Activated CD4-positive, alpha-beta T cell treated with anti-CD3 and anti-CD28 coated beads, Interleukin-2, Interleukin-6, amounts not matched to agents 100 ng/mL and 50 ng/mL, durations not matched to agents 16 hours and 8 hours (primary cell): ENCODE results near the gene KAZN.

ENCODE experiments used
- DNase-seq: peaks from one replicate; pipeline ENCODE4 v3.0.0-alpha.2; 2020

The KAZN gene

DNA sequence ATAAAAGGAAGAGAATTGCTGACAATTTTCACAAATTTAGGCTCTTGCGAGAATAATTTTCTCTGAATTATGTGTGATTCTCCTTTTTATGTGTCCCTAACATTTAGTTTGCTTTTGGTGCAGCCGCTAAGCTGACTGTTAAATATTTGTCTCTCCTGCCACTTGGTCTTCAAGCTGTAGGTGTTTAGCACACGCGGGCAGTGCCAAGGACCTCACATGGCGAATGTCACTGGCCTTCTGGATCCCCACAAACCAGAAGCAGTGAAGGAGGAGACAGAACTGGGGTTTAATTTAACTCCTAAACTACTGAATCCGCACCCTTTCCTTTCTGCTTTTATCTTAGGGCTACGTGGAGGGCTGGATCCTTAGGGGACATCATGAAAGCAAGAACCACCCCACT, 120.0 kb downstream of the KAZN start:
- no peak for DNase-seq

- no peak for DNase-seq
These were observed 124.9 kb downstream of the KAZN start for GRCh38 chr1:14723401-14723800.

- DNase-seq = no peak
These were observed 125.8 kb downstream of the KAZN start for GRCh38 chr1:14724246-14724645.

DNA sequence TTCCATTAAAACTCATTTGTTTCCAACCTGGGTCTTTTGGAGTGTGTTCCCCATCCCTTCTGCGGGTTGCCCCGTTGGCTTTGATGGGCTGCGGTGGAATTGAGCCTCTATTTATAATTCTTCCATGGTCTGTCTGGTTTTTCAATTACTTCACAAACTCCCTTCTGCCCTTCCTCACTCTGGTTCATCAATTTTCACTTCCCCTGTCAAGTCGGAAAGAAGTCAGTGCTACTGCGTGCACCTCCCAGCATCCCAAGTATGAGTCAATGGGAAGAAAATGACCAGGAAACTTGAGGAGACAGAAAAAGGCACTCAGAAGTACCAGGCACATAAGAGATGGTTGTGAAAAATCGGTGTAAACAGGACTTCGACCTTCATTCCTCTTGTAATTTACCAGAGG, 126.2 kb downstream of the KAZN start:
- no peak for DNase-seq

- DNase-seq = no peak
These were observed 126.8 kb downstream of the KAZN start for GRCh38 chr1:14725238-14725637.

GRCh38 chr1:14725695-14726094, 127.2 kb downstream of the KAZN start:
- no peak for DNase-seq

- DNase-seq = no peak
These were observed 128.1 kb downstream of the KAZN start for GRCh38 chr1:14726606-14727005.

DNA sequence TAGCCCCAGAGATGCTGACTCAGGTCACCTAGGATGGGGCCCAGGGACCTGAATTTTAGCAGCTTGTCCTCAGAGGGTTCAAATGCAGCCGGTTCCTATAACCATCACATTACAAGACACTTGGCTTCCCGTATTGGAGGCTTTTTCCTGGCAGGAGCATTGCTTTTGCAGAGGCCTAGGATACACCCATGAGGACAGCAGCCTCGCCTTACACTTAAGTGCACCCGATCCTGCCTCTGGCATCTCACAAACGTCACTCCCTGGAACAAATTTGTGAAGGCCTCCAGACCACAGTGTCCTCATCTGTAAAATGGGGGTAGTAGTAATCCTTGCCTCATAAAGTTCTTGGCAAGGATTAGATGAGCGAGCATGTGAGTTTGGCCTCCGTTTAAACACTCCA, 130.0 kb downstream of the KAZN start:
- no peak for DNase-seq

- DNase-seq = no peak
These were observed 134.2 kb downstream of the KAZN start for GRCh38 chr1:14732728-14733047.

GRCh38 chr1:14733048-14733778, 134.7 kb downstream of the KAZN start:
- no peak for DNase-seq

- no peak for DNase-seq
These were observed 135.3 kb downstream of the KAZN start for GRCh38 chr1:14733779-14734140.

DNA sequence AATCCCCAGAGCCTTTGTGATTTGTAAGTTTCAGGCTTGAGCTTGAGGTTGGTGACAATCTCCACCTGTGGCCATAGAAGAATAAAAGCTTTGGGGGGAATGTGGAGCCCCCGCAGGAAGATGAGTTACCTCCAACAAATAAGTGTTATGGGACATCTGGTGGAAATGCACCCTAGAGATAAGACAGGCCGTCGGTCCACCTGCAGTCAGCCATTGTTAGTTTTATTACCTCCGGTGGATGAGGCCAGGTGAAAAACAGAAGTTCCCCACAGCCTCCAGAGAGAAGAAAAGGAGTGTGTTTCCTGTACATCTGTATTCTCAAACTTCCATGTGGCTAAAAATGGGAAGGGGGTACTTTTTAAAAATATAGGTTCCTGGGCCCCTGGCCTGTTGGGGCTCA, 137.4 kb downstream of the KAZN start:
- DNase-seq = no peak

DNA sequence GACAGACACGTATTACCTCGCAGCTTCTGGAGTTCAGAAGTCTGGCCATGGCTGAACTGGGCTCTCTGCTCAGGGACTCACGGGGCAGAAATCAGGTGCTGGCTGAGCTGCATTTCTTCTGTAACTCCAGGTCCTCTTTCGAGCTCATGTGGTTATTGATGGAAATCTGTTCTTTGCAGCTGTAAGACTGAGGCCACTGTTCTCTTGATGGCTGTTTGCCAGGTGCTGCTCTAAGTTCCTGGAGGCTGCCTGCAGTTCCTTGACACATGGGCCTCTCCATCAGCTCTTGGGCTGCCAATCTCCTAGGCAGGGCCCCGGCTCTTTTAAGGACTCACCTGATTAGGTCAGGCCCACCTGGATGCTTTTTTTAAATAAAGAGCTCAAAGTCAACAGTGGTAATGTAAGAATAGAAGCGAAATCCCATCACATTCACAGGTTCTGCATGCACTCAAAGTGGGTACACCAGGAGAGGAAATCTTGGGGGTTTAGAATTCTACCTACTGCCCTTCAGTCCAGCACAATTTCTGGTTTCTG, 139.1 kb downstream of the KAZN start:
- DNase-seq = no peak

DNA sequence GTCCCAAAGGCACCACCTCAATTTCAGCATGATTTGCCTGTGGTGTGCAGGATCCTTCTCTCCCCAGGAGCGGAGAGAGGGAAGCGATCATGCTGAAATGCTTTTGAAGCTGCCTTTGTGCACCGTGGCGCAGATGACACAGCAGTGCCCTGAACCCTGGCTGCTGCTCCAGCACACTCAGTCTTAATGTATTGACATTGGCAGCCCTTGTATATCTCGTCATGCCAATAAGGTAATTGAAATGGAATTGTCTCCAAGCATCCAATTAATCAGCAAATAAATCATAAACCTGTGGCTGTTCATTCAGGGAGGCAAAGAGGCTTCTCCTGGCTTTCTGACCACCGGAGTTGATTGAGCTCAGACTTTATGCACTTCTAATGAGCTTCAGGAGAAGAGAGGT, 139.8 kb downstream of the KAZN start:
- no peak for DNase-seq

DNA sequence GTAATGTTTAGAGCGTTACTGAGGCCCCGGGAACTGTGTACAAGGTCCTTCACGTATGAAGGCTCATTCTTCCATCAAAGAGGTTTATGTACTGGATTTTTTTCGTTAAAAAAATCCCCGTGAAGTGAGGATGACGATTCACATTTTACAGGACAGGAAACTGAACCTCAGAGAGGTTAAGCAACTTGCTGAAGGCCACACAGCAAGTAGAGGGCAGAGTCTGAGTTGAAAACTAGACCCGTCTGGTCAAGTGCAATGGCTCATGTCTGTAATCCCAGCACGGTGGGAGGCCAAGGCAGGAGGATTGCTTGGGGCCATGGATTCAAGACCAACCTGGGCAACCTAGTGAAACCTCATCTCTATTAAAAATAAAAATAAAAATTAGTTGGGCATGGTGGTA, 140.2 kb downstream of the KAZN start:
- DNase-seq = no peak

DNA sequence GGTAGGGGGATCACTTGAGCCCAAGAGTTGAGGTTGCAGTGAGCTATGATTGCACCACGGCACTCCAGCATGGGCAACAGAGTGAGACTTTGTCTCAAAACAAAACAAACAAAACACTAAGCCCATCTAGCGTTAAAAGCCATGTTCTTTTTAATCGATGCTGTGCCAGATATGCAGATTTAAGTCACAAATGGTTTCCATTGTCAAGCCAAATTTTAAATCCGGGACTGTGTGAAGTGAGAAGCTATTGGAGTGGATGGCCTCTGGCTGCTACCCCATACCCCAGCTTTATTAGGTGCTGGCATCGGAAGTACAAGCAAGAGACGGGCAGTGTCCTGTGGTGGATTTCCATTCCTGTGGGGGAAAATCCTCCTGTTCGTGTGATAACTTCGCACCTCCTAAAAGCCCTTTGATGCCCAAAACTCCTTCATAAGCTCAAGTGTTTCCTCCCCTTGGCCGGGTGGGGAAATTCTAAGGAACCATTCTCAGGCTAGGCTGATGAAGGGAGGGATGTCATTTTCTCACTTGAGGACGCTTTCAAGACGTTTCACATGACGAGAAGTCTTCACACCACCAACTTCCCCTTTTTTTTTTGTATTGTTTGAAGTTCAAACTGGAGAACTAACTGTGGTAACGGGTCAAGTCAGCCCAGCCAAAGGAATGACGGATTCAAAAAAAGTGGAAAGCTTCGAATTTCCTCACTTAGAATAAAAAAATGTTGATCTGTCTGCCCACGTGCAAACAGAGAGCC, 140.8 kb downstream of the KAZN start:
- no peak for DNase-seq

DNA sequence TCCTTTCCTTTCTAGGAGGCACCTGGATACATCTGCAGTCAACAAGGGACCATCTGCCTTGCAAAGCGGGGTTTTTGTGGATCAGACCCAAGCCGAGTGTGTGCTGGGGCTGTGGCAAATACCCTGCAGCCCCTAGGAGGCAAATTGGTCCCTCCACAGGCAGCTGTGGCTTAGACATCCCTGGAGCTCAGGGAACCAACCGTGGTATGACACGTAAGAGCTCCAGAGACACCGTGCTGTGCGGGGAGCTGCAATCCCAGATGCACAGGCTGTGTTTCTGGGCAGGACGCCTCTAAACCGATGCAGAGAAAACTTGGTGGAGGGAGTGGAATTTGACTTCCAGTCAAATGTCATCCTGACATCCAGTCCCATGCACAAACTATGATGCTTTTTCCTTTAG, 141.5 kb downstream of the KAZN start:
- DNase-seq = no peak

DNA sequence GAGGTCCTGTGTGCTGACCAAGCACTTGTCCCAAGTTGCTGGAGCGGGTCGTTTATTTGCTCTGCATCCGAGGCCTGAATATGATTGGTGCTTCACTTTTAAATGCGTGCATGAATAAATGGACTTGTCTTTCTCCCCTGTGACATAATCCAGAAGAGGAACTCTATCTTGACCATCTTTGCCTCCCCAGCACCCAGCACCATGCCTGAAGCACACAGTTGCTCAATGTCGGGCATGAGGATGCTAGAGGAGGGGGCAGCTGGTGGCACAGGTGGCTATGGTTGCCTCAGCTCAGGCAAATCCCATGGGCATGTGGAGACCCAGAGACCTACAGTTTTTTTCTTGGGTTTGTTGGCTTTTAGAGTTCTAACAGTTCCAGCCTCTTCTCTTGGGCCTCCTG, 142.6 kb downstream of the KAZN start:
- no peak for DNase-seq

DNA sequence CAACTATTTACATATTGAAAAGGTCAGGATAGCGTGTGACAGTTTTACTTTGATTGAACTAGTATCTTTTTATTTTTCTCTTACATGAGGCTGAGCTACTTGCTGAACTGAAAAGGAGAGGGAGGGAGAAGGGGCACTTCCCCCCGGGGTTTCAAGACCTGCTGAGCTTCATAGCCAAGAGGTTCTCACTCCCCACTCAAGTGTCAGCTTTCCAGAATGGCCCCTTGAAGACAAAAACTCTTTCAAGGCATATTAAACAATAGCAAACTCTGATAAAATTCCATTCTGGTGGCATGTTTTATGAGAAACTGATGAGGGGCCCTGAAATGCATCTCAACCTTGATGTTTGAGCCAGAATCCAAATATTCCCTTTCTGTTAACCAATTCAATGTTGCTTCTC, 143.0 kb downstream of the KAZN start:
- DNase-seq = no peak

DNA sequence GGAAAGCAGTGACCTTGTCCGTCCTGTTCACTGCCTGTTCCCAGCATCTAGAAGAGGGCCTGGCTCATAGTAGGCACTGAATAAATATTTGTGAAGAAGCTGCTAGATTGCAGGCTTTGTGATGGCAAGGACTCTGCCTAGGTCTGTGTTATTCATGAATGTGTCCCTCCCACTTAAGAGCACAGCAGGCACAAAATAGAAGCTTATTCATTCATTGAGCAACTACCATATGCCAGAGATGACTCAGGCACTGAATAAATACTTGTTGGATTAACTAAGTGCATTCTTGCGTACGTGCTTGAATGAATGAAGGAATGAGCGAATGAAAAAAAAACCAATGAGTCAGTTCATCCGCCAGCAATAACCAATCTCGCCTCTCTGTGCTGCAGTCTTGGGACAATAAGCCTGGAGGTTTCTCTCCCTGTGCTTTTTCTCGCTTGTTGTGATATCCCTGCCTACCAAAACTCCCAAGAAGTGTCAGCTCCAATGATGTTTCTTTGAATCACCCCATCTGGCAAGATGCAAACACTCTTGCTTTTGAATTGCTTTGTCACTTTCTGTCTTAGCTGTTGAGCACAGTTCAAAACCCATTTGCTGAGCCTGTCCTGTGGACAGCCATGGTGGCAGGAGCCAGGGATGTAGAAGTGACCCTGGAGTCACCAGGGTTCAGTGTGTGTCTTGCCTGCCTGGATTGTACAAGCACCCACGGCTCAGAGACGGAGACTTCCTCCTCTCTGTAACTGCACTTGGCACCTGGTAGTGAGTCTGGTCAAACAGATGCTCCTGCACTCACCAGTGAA, 143.9 kb downstream of the KAZN start:
- DNase-seq = peak; percentile 5

DNA sequence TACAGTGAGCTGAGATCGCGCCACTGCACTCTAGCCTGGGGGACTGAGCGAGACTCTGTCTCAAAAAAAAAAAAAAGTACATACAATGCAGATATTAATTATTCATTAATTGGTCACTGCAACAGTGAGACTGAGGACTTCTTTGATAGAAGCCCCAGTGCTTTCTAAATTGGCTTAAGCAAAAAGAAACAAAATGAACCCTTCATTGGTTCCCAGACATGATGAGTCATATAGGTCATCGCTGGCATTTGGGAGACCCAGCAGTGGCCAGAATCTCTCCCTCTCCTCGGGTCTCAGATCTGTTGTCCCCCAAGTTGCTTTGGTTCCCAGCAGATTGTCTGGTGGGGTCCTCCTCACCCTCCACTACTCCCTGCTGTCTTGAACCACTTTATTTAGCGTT, 144.9 kb downstream of the KAZN start:
- DNase-seq = no peak

- DNase-seq = no peak
These were observed 146.7 kb downstream of the KAZN start for GRCh38 chr1:14745001-14745720.

GRCh38 chr1:14745789-14746188, 147.3 kb downstream of the KAZN start:
- no peak for DNase-seq
